HG03025 (cell line): ENCODE data around the gene KRTAP4-16.
"Not testable (repeated sequence)": the region's sequence is repeated elsewhere in the genome, so short reads cannot be mapped to it uniquely, and the experiment has no call there.

Experiments used
- ATAC-seq: cut with Tn5 transposase; IDR thresholded peaks from one replicate; pipeline ENCODE4 v1.9.1; 2021; ENCODE audit warnings: mild to moderate bottlenecking, moderate library complexity; ENCODE audit not compliant: unreplicated experiment, low FRiP score

Gene KRTAP4-16

GRCh38 chr17:41082626-41083025 is 19.4 kb downstream of the KRTAP4-16 start:
- no peak for ATAC-seq

GRCh38 chr17:41076788-41077187 is 25.2 kb downstream of the KRTAP4-16 start:
- ATAC-seq, result no peak

DNA sequence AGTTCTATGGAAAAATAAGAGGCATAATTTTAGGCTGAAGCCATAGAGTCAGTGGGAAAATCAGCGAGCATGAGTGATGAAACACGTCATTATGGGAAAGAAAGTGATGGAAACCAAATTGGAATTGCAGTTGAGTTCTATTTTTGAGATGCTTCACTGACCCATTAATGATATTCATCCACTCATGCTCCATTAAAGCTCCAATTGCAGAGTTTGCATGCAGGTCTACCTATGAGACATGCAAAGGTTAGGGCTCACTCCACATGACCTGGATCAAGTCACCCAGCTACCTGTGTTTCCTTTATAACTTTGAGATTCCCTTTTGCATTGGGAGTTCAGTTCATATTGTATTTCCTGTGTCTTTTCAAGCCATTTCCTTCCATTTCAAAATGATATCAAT is 28.3 kb downstream of the KRTAP4-16 start:
- ATAC-seq, result no peak

- no peak for ATAC-seq
These were observed 30.2 kb downstream of the KRTAP4-16 start for GRCh38 chr17:41071606-41072360.

- no peak for ATAC-seq
These were observed 33.0 kb downstream of the KRTAP4-16 start for GRCh38 chr17:41069031-41069430.

DNA sequence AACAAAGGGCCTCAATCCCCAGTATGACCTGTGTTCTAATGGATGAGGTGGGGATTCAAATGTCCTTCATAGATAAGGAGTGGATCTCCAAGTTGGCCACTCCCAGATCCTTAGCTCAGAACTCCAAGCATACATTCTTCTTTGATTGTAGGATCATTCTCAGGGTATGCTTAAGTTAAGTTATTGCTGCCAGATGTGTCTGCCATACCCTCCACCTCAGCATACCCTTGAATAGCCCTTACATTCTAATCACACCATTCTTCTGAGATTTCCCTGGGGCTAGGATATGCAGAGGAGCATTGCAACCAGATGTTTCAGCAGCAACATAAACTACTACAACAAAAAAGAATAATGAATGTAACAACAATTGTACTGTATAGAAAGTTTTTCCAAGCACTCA is 34.7 kb downstream of the KRTAP4-16 start:
- no peak for ATAC-seq

- no peak for ATAC-seq
These were observed 36.0 kb downstream of the KRTAP4-16 start, which contains the start of gene KRTAP2-4 for GRCh38 chr17:41065829-41066624. Gene KRTAP2-4 (minus strand): TSS chr17:41065879. CDS start chr17:41065845, 34 bp downstream.

DNA sequence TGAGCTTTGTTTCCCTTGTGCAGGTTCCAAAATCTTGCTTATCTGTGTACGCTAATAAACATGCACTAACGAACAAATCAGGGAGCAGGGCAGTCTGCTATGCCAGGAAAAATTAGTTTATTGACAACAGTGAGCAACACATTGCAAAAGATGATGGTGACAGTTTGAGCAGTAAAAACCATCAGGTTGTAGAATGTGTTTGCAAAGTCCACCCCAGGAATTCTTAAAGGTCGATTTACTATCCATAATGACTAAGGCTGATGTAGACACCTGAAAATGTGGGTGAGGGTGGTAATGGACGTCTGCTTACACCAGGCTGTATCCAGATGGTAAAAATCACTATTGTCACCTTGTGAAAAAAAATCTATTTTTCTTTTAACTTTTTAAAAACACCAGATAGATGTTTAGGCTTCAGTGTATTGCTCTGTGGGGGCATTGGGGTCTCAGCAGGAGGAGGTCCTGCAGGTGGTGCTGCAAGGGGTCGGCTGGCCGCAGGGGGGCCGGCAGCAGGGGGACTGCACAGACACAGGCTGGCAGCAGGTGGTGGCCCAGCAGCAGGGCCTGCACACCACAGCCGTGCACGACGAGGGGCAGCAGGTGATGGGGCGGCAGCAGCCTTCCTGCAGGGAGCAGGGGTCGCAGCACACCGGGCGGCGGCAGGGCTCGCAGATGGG is 36.9 kb downstream of the KRTAP4-16 start:
- not testable (repeated sequence) for ATAC-seq

DNA sequence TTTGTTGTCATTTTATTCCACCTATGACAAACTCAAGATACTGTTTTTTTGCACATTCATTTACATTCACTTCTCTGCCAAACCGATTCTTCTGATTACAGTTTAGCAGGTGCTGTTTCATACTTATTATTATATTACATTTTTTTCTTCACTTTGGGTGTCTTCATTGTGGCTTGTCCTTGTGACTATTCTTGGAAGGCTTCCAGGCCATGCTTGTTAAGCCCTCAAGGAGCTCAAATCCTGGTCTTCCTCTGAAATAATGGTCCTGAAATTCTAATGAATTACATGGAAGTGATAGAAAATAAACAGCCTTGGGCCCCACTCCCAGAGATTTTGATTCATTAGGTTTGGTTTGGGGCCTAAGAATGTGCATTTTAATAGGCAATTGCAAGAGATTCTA is 37.7 kb downstream of the KRTAP4-16 start:
- no peak for ATAC-seq

- no peak for ATAC-seq
These were observed 38.6 kb downstream of the KRTAP4-16 start for GRCh38 chr17:41063449-41063848.

GRCh38 chr17:41061964-41062363 is 40.0 kb downstream of the KRTAP4-16 start:
- no peak for ATAC-seq

DNA sequence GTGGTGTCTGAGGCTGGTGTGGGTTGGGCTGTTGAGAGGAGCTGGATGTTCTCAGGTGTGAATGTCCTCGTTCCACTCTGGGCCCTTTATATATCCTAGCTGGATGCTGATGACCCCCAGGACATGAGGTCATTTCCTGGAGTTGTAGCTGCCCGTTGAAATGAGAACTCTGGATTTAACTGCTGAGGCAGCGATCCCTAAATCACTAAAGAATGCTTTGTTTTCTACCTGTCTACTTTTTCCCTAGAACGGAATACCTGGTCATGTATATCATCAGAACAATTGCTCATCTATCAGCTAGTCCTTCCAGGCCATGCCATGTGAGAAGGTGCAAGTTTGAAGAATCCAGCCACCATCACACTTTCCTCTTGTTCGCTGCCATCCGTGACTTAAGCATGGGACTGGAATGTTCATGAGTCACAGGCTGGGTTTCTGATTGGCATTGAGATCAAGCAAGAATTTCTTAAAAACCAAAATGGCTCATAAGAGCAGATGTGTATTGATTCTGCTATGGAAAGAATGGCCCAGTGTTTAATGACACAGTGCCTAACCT is 41.9 kb downstream of the KRTAP4-16 start, which contains the start of gene KRTAP2-3:
TSS of gene KRTAP2-3 (minus strand) at position 63 of the 553 bp plus-strand sequence. CDS start 64 bp downstream, outside the sequence.
- ATAC-seq, result no peak

DNA sequence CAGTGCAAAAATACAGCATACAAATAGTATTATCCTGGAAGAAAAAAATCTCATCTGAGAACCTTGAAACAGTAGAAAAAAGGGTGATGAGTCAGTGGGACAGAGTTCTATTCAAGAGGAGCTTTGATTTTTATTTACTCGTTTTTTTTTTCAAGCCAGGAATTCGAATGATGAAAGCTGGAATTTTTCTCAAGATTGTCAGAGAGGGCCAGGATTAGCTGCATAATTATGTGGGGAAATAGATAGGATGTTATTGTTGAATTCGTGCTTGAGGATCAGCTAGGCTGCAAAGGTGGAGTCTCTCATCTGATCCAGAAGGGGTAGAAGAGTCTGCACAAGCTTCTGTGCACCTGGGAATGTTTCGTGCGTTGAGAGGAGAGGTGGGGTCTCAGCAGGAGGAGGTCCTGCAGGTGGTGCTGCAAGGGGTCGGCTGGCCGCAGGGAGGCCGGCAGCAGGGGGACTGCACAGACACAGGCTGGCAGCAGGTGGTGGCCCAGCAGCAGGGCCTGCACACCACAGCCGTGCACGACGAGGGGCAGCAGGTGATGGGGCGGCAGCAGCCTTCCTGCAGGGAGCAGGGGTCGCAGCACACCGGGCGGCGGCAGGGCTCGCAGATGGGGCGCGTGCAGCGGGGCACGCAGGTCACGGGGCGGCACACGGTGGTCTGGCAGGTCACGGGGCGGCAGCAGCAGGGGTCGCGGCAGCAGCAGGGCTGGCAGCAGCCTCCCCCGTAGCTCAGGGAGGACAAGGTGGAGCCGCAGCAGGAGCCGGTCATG is 42.5 kb downstream of the KRTAP4-16 start:
- not testable (repeated sequence) for ATAC-seq

GRCh38 chr17:41058741-41059140 is 43.3 kb downstream of the KRTAP4-16 start:
- no peak for ATAC-seq

- no peak for ATAC-seq
These were observed 44.5 kb downstream of the KRTAP4-16 start for GRCh38 chr17:41057547-41057946.

- ATAC-seq, result not testable (repeated sequence)
These were observed 46.9 kb downstream of the KRTAP4-16 start, which contains the start of gene KRTAP2-2 for GRCh38 chr17:41055130-41055529. Gene KRTAP2-2 (minus strand): TSS chr17:41055230. CDS start chr17:41055211, 19 bp downstream.

- ATAC-seq, result not testable (repeated sequence)
These were observed 47.5 kb downstream of the KRTAP4-16 start for GRCh38 chr17:41054556-41054955.

DNA sequence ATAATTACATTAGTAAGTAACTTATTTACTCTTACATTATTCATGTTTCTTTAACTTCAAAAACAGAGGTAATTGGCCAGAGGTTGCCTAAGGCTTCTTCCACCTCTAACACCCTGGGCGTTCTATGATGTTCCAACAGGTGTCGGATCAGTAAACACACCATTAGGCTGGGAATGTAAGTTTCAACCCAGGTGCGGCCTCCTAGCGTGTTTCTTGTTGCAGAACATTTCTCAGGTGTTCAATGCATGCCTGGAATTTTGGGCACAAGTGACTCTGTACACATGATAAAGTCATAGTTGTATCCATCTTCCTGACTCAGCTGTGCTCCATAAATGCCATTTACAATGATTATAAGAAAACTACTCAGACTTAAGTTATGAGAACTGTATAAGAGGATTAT is 48.0 kb downstream of the KRTAP4-16 start:
- no peak for ATAC-seq

DNA sequence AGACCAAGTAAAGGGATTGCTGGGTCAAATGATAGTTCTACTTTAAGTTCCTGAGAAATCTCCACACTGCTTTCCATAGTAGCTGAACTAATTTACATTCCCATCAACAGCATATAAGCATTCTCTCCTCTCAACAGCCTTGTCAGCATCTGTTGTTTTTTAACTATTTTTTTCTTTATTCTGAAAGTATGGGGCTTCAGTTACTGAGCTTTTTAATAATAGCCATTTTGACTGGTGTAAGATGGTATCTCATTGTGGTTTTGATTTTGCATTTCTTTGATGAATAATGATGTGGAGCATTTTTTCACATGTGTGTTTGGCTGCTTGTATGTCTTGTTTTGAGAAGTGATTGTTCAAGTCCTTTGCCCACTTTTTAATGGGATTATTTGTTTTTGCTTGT is 49.4 kb downstream of the KRTAP4-16 start:
- no peak for ATAC-seq
